Glomerular endothelial cell (primary cell): Measurements from ENCODE around the gene INSRR. TPM values are rescaled to one million over a fixed set of nuclear protein-coding genes. Genes with fewer than 3 reads are reported as not detected.

Experiments
- DNase-seq: peaks from one replicate; pipeline ENCODE4 v3.0.0-alpha.2; 2011; ENCODE audit warnings: low read depth, low spot score; ENCODE audit errors: extremely low read depth
- total RNA-seq: library from RNA; depleted of rRNA; stranded (reverse); fragments of >200 nt; gene quantifications from 2 replicates; pipeline ENCODE4 v1.2.3, GENCODE V29; 2015

The INSRR gene
- total RNA-seq, 1 donor from 2014 or later: not detected

- DNase-seq: no peak
Measured at GRCh38 chr1:156876281-156876680, 17.4 kb upstream of the INSRR start.

- no peak for DNase-seq
Measured at GRCh38 chr1:156875341-156875615, 16.4 kb upstream of the INSRR start.

- DNase-seq: no peak
Measured at GRCh38 chr1:156874572-156875340, 15.8 kb upstream of the INSRR start.

GRCh38 chr1:156874142-156874541 lies 15.2 kb upstream of the INSRR start:
- no peak for DNase-seq

GRCh38 chr1:156873659-156874058 lies 14.7 kb upstream of the INSRR start:
- no peak for DNase-seq

GRCh38 chr1:156869455-156869854 lies 10.5 kb upstream of the INSRR start:
- DNase-seq: no peak

GRCh38 chr1:156868341-156868740 lies 9.4 kb upstream of the INSRR start:
- no peak for DNase-seq

GRCh38 chr1:156866249-156866909 lies 7.5 kb upstream of the INSRR start:
- DNase-seq: no peak

GRCh38 chr1:156865865-156866248 lies 6.9 kb upstream of the INSRR start:
- DNase-seq: no peak

- DNase-seq: no peak
Measured at GRCh38 chr1:156865258-156865657, 6.3 kb upstream of the INSRR start.

GRCh38 chr1:156864796-156865195 lies 5.9 kb upstream of the INSRR start:
- no peak for DNase-seq

GRCh38 chr1:156863631-156864030 lies 4.7 kb upstream of the INSRR start:
- no peak for DNase-seq

- no peak for DNase-seq
Measured at GRCh38 chr1:156862997-156863599, 4.2 kb upstream of the INSRR start.

GRCh38 chr1:156862584-156862983 lies 3.7 kb upstream of the INSRR start:
- no peak for DNase-seq

GRCh38 chr1:156860628-156861423 lies 1.9 kb upstream of the INSRR start, which contains the start of gene NTRK1:
Gene NTRK1 (plus strand): TSS chr1:156860865. CDS start chr1:156860935, 70 bp downstream.
- DNase-seq: no peak

GRCh38 chr1:156860113-156860627 lies 1.3 kb upstream of the INSRR start:
- DNase-seq: no peak

GRCh38 chr1:156859523-156860112 lies 701 bp upstream of the INSRR start:
- no peak for DNase-seq

GRCh38 chr1:156858555-156858956 lies 361 bp downstream of the INSRR start:
- no peak for DNase-seq

- no peak for DNase-seq
Measured at GRCh38 chr1:156857532-156857931, 1.4 kb downstream of the INSRR start.

GRCh38 chr1:156856282-156856785 lies 2.6 kb downstream of the INSRR start:
- no peak for DNase-seq
